Activated CD8-positive, alpha-beta T cell treated with anti-CD3 and anti-CD28 coated beads for 36 hours (primary cell): ENCODE measurements around the gene MICALL2. TPM values are rescaled to one million over a fixed set of nuclear protein-coding genes. Genes with fewer than 3 reads are reported as not detected.
A peak's percentile ranks its signal among the peaks of the same experiment; 100 is the strongest.

Source experiments
- ATAC-seq: fragments of 200-7000 bp; cut with Tn5 transposase; one replicate; pipeline ENCODE4 v1.10.0; 2021; ENCODE audit warnings: mild to moderate bottlenecking, moderate library complexity
- CTCF ChIA-PET: fragments of 350-600 bp; sonication (Branson Sonifier 250); formaldehyde crosslinking; loops from one replicate; lab custom pipeline; 2021; ENCODE audit warnings: antibody characterized with exemption; lab: Charles Lee
- POLR2A ChIA-PET: fragments of 350-600 bp; sonication (Branson Sonifier 250); formaldehyde crosslinking; loops from one replicate; lab custom pipeline; 2021; ENCODE audit warnings: antibody characterized with exemption; lab: Charles Lee
- DNase-seq: peaks from one replicate; pipeline ENCODE4 v3.0.0-alpha.2; 2020
- H3K27ac Mint-ChIP-seq: one replicate; pipeline ENCODE4 v1.8.0; 2021; ENCODE audit warnings: mild to moderate bottlenecking, mixed read lengths
- H3K27me3 Mint-ChIP-seq: one replicate; pipeline ENCODE4 v1.8.0; 2021; ENCODE audit warnings: mixed read lengths
- H3K36me3 Mint-ChIP-seq: one replicate; pipeline ENCODE4 v1.8.0; 2021; ENCODE audit warnings: low read depth, mixed read lengths
- H3K4me1 Mint-ChIP-seq: one replicate; pipeline ENCODE4 v1.8.0; 2021; ENCODE audit warnings: low read depth, mixed read lengths
- H3K4me3 Mint-ChIP-seq: one replicate; pipeline ENCODE4 v1.8.0; 2021; ENCODE audit warnings: mild to moderate bottlenecking, moderate library complexity, mixed read lengths
- H3K9me3 Mint-ChIP-seq: one replicate; pipeline ENCODE4 v1.8.0; 2021; ENCODE audit warnings: mixed read lengths
- intact Hi-C: fragments of 100-400 bp; cut with micrococcal nuclease; formaldehyde crosslinking; loops from one replicate; pipeline ENCODE4 v1.10.0; 2022
- total RNA-seq, 2 experiments: library from RNA; stranded (reverse); gene quantifications; one replicate each; pipeline ENCODE4 v1.2.3, GENCODE V29; 2021
- TF ChIP-seq, protein P1 (sequence below): fragments of 200-600 bp; IDR thresholded peaks from one replicate; pipeline ENCODE4 v1.8.0; 2022; ENCODE audit warnings: antibody characterized with exemption, mild to moderate bottlenecking

Gene MICALL2
- total RNA-seq, 2 experiments from 2014 or later: 3.0 to 4.2 TPM

DNA sequence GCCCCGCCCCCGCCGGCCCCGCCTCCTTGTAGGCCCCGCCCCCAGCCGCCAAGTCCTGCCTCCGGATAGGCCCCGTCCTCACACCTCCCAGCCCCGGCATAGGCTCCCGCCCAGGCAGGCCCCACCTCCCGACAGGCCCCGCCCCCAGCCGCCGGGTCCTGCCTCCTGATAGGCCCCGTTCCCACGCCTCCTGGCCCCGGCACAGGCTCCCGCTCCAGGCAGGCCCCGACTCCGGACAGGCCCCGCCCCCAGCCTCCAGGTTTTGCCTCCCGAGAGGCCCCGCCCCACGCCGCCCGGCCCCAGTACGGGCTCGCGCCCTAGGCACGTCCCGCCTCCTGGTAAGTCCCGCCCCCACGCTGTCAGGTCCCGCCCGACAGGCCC, 232 bp upstream of the MICALL2 start:
- TF ChIP-seq, protein P1, sequence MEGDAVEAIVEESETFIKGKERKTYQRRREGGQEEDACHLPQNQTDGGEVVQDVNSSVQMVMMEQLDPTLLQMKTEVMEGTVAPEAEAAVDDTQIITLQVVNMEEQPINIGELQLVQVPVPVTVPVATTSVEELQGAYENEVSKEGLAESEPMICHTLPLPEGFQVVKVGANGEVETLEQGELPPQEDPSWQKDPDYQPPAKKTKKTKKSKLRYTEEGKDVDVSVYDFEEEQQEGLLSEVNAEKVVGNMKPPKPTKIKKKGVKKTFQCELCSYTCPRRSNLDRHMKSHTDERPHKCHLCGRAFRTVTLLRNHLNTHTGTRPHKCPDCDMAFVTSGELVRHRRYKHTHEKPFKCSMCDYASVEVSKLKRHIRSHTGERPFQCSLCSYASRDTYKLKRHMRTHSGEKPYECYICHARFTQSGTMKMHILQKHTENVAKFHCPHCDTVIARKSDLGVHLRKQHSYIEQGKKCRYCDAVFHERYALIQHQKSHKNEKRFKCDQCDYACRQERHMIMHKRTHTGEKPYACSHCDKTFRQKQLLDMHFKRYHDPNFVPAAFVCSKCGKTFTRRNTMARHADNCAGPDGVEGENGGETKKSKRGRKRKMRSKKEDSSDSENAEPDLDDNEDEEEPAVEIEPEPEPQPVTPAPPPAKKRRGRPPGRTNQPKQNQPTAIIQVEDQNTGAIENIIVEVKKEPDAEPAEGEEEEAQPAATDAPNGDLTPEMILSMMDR: no peak
- H3K4me3 Mint-ChIP-seq: peak overlapping the region; percentile 68
- no peaks in the 10 kb centered on the region for H3K9me3 Mint-ChIP-seq
- POLR2A ChIA-PET: no interaction called here
- H3K27ac Mint-ChIP-seq: no peak overlapping the region
- H3K27me3 Mint-ChIP-seq: no peaks in the 10 kb centered on the region
- H3K36me3 Mint-ChIP-seq: no peaks in the 10 kb centered on the region
- peak; percentile 97 for ATAC-seq
- CTCF ChIA-PET: no interaction called here
- intact Hi-C loops: no loop called here
- peaks cover 18% of the 10 kb centered on the region for H3K4me1 Mint-ChIP-seq
- DNase-seq: peak; percentile 99

GRCh38 chr7:1457949-1458682, 1.2 kb downstream of the MICALL2 start:
- H3K36me3 Mint-ChIP-seq: no peaks in the 10 kb centered on the region
- POLR2A ChIA-PET: interaction anchor here (0.6 kb wide), 1 partner anchor 1169 kb away, joined by 3 read pairs; no protein-coding TSS in a partner anchor
- CTCF ChIA-PET: interaction anchor here (1.2 to 1.8 kb wide), 2 partner anchors 16 to 25 kb away, joined by 3 to 5 read pairs; no protein-coding TSS in a partner anchor

DNA sequence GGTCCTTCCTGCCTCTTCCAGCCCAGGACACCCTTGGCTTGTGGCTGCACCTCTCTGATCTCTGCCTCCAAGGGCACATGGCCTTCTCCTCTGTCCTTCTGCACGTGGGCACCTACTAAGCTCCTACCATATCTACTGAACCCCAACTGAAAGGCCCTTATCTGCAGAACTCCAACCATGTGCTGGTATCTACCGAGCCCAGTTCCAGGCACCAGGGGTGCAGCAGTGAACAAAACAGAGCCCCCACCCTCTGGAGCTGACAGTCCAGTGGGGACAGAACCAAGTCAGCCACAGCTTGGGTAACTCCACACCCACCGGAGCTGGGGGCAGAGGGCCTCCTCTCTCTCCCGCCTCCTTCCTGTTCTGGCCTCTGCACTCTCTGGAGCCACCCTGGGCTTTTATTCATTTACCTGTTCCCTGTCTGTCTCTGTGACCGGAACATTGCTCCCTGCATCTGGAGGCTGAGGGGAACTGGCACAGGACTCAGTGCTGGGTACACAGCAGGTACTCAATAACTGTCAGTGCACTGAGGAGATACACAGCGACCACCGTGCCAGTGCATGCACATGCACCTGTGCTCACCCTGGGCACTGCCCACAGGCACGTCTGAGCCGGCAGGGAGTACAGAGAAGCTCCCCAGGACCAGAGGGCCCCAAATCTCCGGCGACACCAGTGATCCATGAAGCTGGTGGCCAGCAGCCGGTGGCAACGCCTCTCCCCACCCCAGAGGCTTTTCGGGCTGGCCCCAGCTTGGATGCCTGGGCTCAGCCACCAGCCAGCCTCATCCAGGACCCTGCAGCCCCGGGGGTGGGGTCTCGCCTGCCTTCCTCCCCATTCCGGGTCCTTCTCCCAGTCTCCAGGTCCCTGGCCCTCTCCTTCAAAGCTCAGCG, 2.0 kb downstream of the MICALL2 start:
- POLR2A ChIA-PET: no interaction called here

More at GRCh38 chr7:1457949-1458682, 1.2 kb downstream of the MICALL2 start:
- Mint-ChIP-seq H3K4me3 (peak overlapping the region; percentile 49), H3K9me3 (no peaks in the 10 kb centered on the region), H3K27ac (no peak overlapping the region), H3K4me1 (peaks cover 18% of the 10 kb centered on the region), H3K27me3 (no peaks in the 10 kb centered on the region)
- ATAC-seq (no peak), DNase-seq (no peak)
- TF ChIP-seq, protein P1: no peak
- intact Hi-C loops: no loop called here

DNA sequence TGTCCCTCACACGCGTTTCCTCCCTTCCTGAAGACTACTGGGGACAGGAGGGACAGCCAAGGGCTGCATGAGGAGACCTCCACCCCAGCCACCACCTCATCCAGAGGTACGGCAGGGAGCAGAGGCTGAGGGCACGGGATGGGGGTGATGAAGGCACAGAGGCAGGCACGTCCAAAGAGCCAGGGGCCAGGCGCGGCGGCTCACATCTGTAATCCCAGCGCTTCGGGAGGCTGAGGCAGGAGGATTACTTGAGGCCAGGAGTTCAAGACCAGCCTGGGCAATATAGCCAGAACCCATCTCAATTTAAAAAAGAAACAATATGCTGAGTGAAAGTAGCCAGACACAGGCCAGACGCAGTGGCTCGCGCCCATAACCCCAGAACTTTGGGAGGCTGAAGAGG, 3.3 kb downstream of the MICALL2 start:
- no peak for DNase-seq
- no peaks in the 10 kb centered on the region for H3K36me3 Mint-ChIP-seq
- POLR2A ChIA-PET: no interaction called here
- CTCF ChIA-PET: no interaction called here
- intact Hi-C loops: no loop called here
- no peaks in the 10 kb centered on the region for H3K9me3 Mint-ChIP-seq
- H3K4me3 Mint-ChIP-seq: no peak overlapping the region
- no peaks in the 10 kb centered on the region for H3K27me3 Mint-ChIP-seq
- peaks cover 14% of the 10 kb centered on the region for H3K4me1 Mint-ChIP-seq
- TF ChIP-seq, protein P1: no peak
- no peak for ATAC-seq
- H3K27ac Mint-ChIP-seq: no peak overlapping the region

More for the DNA sequence above, 2.0 kb downstream of the MICALL2 start:
- Mint-ChIP-seq H3K27ac (no peak overlapping the region), H3K4me1 (peaks cover 18% of the 10 kb centered on the region), H3K36me3 (no peaks in the 10 kb centered on the region), H3K4me3 (no peak overlapping the region), H3K27me3 (no peaks in the 10 kb centered on the region), H3K9me3 (no peaks in the 10 kb centered on the region)
- intact Hi-C loops: no loop called here
- ATAC-seq (no peak), DNase-seq (no peak)
- CTCF ChIA-PET: interaction anchor here (1.2 to 1.8 kb wide), 2 partner anchors 17 to 24 kb away, joined by 3 to 5 read pairs; no protein-coding TSS in a partner anchor
- TF ChIP-seq, protein P1: no peak
